Thoracic aorta (tissue), 2 donors: ENCODE results near the gene CDK1. TPM values are rescaled to one million over a fixed set of nuclear protein-coding genes. Genes with fewer than 3 reads are reported as not detected.

Experiments used
- ATAC-seq: fragments of 150-250 bp; one replicate; pipeline ENCODE4 v1.8.0; 2017; ENCODE audit warnings: low read depth; ENCODE audit not compliant: insufficient number of reproducible peaks, low FRiP score
- DNase-seq: peaks from one replicate; pipeline ENCODE4 v3.0.0-alpha.2; 2020; ENCODE audit warnings: low spot score
- H3K27ac ChIP-seq, 2 donors: fragments of 200-600 bp; sonication (generic); 1 replicate in 1 of 2; 2 replicates in 1 of 2; pipeline ENCODE4 v1.5.1; 2016; ENCODE audit warnings: mild to moderate bottlenecking in 2 of 2, moderate library complexity in 2 of 2
- H3K27me3 ChIP-seq: fragments of 200-600 bp; sonication (generic); replicated peaks from 2 replicates; pipeline ENCODE4 v1.6.0; 2016; ENCODE audit warnings: mild to moderate bottlenecking; ENCODE audit not compliant: insufficient read depth
- H3K36me3 ChIP-seq: fragments of 200-600 bp; sonication (generic); one replicate; pipeline ENCODE4 v1.5.1; 2016
- H3K4me1 ChIP-seq, 2 donors: fragments of 200-600 bp; sonication (generic); 1 replicate in 1 of 2; 2 replicates in 1 of 2; pipeline versions ENCODE4 v1.5.1 to v1.6.0; 2016; ENCODE audit warnings: low read depth in 2 of 2, mild to moderate bottlenecking in 1 of 2; ENCODE audit not compliant: control insufficient read depth in 1 of 2
- H3K4me3 ChIP-seq: fragments of 200-600 bp; sonication (generic); 2 replicates; pipeline ENCODE4 v1.5.1; 2016; ENCODE audit warnings: mild to moderate bottlenecking
- H3K9me3 ChIP-seq: fragments of 200-600 bp; sonication (generic); 2 replicates; pipeline ENCODE4 v1.5.1; 2016
- total RNA-seq, 2 donors: library from RNA; depleted of rRNA; stranded (reverse); fragments of >200 nt; gene quantifications; one replicate each; pipeline versions ENCODE4 v1.1.0 to v1.2.3, GENCODE V29; 2016
- TF ChIP-seq, protein P1 (sequence below): fragments of 200-600 bp; sonication (generic); IDR thresholded peaks from one replicate; pipeline ENCODE4 v1.5.1; 2019; ENCODE audit warnings: antibody characterized with exemption

Gene CDK1
- total RNA-seq, 2 donors from 2014 or later, result 0.71 to 2.0 TPM

DNA sequence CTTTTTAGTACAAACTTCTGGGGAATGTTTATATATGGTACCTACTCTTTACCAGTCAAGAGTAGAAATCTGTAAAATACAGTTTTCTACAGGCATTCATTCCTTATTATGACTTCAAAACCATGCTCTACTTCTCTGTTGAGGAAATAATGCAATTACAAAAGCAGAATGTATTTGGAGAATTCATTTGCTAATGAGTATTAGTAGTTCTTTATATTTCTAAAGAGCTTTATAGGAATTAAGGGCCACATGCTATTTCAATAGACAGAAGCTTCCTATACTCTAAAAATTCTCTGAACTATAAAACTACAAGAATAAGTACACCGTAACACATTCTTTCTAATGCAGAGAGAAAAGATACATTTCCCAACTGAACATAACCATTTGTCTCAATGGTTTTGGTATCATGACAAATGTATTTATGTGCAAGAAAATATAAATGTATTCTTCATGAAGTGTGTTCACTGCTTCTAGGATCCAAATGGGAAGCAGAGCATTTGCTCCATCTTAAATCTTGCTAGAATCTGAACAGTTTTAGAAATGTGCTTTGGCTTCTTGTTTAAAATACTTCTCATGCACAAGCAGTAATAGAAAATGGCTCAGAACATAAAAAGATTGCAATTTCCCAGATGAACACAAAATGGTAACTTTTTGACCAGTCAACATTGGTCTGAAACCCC lies 21.8 kb downstream of the CDK1 start:
- H3K36me3 ChIP-seq, result no peaks in the 10 kb centered on the region
- TF ChIP-seq, protein P1, sequence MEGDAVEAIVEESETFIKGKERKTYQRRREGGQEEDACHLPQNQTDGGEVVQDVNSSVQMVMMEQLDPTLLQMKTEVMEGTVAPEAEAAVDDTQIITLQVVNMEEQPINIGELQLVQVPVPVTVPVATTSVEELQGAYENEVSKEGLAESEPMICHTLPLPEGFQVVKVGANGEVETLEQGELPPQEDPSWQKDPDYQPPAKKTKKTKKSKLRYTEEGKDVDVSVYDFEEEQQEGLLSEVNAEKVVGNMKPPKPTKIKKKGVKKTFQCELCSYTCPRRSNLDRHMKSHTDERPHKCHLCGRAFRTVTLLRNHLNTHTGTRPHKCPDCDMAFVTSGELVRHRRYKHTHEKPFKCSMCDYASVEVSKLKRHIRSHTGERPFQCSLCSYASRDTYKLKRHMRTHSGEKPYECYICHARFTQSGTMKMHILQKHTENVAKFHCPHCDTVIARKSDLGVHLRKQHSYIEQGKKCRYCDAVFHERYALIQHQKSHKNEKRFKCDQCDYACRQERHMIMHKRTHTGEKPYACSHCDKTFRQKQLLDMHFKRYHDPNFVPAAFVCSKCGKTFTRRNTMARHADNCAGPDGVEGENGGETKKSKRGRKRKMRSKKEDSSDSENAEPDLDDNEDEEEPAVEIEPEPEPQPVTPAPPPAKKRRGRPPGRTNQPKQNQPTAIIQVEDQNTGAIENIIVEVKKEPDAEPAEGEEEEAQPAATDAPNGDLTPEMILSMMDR, result no peak
- no peaks in the 10 kb centered on the region for H3K27me3 ChIP-seq
- no peaks in the 10 kb centered on the region for H3K9me3 ChIP-seq
- H3K4me1 ChIP-seq, result no peaks in the 10 kb centered on the region
- no peak overlapping the region for H3K27ac ChIP-seq
- ATAC-seq (no peak), DNase-seq (no peak)
- H3K4me3 ChIP-seq, result no peak overlapping the region

DNA sequence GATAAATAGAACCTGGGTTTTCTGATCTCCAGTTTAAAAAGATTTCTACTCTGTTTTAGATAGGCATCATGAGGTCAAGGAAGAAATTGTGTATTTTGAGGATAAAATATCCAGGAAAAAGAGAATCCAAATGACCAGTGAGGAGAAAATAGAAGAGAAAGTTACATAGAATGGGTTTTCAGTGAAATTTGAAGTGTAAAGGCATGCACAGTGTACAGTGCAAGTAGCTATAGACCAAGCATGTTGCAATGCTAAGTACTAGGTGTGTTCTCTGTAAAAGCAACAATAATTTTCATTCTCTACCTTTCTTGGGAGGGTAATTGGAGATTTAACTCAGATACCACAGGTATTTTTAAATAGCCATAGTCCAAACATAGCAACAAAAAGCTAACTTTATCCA lies 22.6 kb downstream of the CDK1 start:
- Histone ChIP-seq H3K4me3 (no peak overlapping the region), H3K4me1 (no peaks in the 10 kb centered on the region), H3K36me3 (no peaks in the 10 kb centered on the region), H3K9me3 (no peaks in the 10 kb centered on the region), H3K27ac (no peak overlapping the region), H3K27me3 (no peaks in the 10 kb centered on the region)
- ATAC-seq, result no peak
- TF ChIP-seq, protein P1, result no peak
- DNase-seq, result no peak

DNA sequence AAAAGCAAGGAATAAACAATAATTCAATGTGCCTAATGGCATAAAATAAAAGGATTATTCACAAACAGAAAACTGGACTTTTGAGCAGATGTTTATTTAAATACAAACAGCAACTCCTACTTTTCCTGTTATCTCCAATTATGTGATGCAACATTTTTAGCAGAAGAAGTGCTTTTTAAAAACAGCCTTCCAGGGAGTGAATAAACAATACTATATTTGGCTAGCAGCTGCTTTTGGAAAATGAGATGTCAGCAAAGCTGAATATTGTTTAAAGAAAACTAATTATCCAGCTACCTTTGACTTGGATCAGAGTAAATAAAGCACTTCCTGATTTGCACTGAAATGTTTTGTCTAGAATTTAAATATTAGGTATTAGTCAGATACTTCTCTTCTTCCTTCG lies 23.2 kb downstream of the CDK1 start:
- no peak overlapping the region for H3K4me3 ChIP-seq
- no peaks in the 10 kb centered on the region for H3K9me3 ChIP-seq
- H3K36me3 ChIP-seq, result no peaks in the 10 kb centered on the region
- no peaks in the 10 kb centered on the region for H3K4me1 ChIP-seq
- H3K27me3 ChIP-seq, result no peaks in the 10 kb centered on the region
- ATAC-seq (no peak), DNase-seq (no peak)
- TF ChIP-seq, protein P1, result no peak
- H3K27ac ChIP-seq, result no peak overlapping the region

DNA sequence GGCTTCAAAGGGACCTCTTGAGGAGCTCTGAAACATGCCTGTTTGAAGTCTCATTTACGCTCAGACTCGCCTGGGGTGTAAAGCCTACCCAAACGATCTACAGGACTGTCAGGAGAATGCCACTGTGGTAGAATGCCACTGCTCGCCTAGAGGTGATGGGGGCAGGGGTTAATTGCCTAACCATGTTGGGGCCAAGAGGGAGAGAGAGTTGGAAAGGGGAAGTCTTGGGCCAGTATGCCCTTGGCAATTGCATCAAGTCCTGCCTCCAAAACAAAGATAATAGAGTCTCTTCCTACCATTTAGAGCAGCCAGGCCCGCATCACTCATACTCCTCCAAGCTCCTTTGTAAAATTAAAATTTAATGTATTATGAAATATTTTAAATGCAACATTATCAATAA lies 25.2 kb downstream of the CDK1 start:
- Histone ChIP-seq H3K27me3 (no peaks in the 10 kb centered on the region), H3K27ac (no peak overlapping the region), H3K4me3 (no peak overlapping the region), H3K4me1 (no peaks in the 10 kb centered on the region), H3K9me3 (no peaks in the 10 kb centered on the region), H3K36me3 (no peaks in the 10 kb centered on the region)
- ATAC-seq (no peak), DNase-seq (no peak)
- TF ChIP-seq, protein P1, result no peak

DNA sequence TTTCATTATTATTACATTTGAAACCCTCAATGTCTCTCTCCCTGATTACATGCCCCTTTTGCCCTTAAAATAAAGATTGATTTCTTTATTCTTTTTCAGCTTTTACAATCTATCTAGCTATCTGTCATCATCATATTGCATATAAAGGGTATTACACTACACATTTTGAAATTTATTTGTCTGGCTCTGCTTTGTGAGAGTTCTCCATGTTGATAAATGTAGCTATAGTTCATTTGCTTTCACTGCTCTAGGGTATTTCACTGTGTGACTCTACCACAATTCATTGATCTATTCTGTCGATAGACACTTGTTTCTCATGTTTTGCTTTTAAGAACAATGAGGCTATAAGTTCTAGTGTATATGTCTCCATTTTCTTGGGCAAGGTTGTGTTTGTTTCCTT lies 25.6 kb downstream of the CDK1 start:
- ATAC-seq, result no peak
- Histone ChIP-seq H3K4me1 (no peaks in the 10 kb centered on the region), H3K27me3 (no peaks in the 10 kb centered on the region), H3K36me3 (no peaks in the 10 kb centered on the region), H3K9me3 (no peaks in the 10 kb centered on the region), H3K27ac (no peak overlapping the region), H3K4me3 (no peak overlapping the region)
- DNase-seq, result no peak
- TF ChIP-seq, protein P1, result no peak
